Thoracic aorta (tissue), 2 donors: ENCODE results near the gene CYP2S1. TPM values are rescaled to one million over a fixed set of nuclear protein-coding genes. Genes with fewer than 3 reads are reported as not detected.

Source experiments
- ATAC-seq: fragments of 150-250 bp; one replicate; pipeline ENCODE4 v1.8.0; 2017; ENCODE audit warnings: low read depth; ENCODE audit not compliant: insufficient number of reproducible peaks, low FRiP score
- DNase-seq: peaks from one replicate; pipeline ENCODE4 v3.0.0-alpha.2; 2020; ENCODE audit warnings: low spot score
- H3K27ac ChIP-seq, 2 donors: fragments of 200-600 bp; sonication (generic); 1 replicate in 1 of 2; 2 replicates in 1 of 2; pipeline ENCODE4 v1.5.1; 2016; ENCODE audit warnings: mild to moderate bottlenecking in 2 of 2, moderate library complexity in 2 of 2
- H3K27me3 ChIP-seq: fragments of 200-600 bp; sonication (generic); replicated peaks from 2 replicates; pipeline ENCODE4 v1.6.0; 2016; ENCODE audit warnings: mild to moderate bottlenecking; ENCODE audit not compliant: insufficient read depth
- H3K36me3 ChIP-seq: fragments of 200-600 bp; sonication (generic); one replicate; pipeline ENCODE4 v1.5.1; 2016
- H3K4me1 ChIP-seq, 2 donors: fragments of 200-600 bp; sonication (generic); 1 replicate in 1 of 2; 2 replicates in 1 of 2; pipeline versions ENCODE4 v1.5.1 to v1.6.0; 2016; ENCODE audit warnings: low read depth in 2 of 2, mild to moderate bottlenecking in 1 of 2; ENCODE audit not compliant: control insufficient read depth in 1 of 2
- H3K4me3 ChIP-seq: fragments of 200-600 bp; sonication (generic); 2 replicates; pipeline ENCODE4 v1.5.1; 2016; ENCODE audit warnings: mild to moderate bottlenecking
- H3K9me3 ChIP-seq: fragments of 200-600 bp; sonication (generic); 2 replicates; pipeline ENCODE4 v1.5.1; 2016
- CTCF ChIP-seq: fragments of 200-600 bp; sonication (generic); IDR thresholded peaks from one replicate; pipeline ENCODE4 v1.5.1; 2019; ENCODE audit warnings: antibody characterized with exemption
- total RNA-seq, 2 donors: library from RNA; depleted of rRNA; stranded (reverse); fragments of >200 nt; gene quantifications; one replicate each; pipeline versions ENCODE4 v1.1.0 to v1.2.3, GENCODE V29; 2016

The CYP2S1 gene
- total RNA-seq, 2 donors from 2014 or later: 2.3 to 12.4 TPM

DNA sequence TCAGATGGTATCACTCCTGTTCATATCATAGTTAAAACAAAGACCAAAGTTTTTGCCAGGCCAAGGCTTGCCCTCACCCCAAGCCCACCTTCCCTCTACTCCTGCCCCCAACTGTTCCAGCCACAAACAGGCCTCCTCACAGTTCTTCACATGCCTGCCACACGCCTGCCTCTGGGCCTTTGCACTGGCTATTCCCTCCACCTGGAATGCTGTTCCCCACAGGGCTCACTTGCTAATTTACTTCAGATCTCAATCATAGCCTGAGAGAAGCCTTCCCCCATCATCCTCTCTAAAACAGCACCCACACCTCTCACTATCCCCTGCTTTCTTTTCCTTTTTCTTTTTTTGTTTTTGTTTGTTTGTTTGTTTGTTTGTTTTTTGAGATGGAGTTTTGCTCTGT is 21.1 kb downstream of the CYP2S1 start:
- no peak for TF ChIP-seq CTCF
- H3K9me3 ChIP-seq: no peaks in the 10 kb centered on the region
- peaks cover 0 to 11% of the 10 kb centered on the region in 2 donors for H3K4me1 ChIP-seq
- H3K36me3 ChIP-seq: no peaks in the 10 kb centered on the region
- ATAC-seq (no peak), DNase-seq (no peak)
- H3K27ac ChIP-seq: no peak overlapping the region
- H3K27me3 ChIP-seq: no peaks in the 10 kb centered on the region
- H3K4me3 ChIP-seq: no peak overlapping the region

DNA sequence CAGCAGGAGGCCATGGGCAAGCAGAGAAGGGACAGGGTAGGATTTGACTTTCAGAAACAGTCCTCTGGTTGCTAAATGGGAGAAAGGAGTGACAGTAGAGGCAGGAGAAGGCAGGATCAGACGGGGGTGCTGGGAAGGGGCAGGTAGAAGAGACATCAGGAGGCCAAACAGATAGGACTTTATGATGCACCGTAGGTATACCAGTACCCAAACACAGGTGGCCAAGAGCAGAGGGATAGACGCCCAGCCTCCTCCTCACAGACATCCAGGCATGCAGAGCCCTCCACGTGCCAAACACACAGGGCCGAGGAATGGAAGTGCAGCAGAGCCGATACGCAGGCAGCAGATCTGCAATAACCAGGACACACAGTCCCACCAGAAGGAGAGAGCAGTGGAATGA is 24.7 kb downstream of the CYP2S1 start:
- TF ChIP-seq CTCF: no peak

GRCh38 chr19:41218249-41218614 is 25.2 kb downstream of the CYP2S1 start:
- H3K9me3 ChIP-seq: no peaks in the 10 kb centered on the region
- no peak for TF ChIP-seq CTCF
- peak overlapping the region; percentile 92 to 95 for H3K27ac ChIP-seq
- ATAC-seq (no peak), DNase-seq (no peak)
- H3K27me3 ChIP-seq: no peaks in the 10 kb centered on the region
- H3K36me3 ChIP-seq: no peaks in the 10 kb centered on the region
- peak overlapping the region; percentile 85 for H3K4me3 ChIP-seq
- peaks cover 7 to 41% of the 10 kb centered on the region in 2 donors for H3K4me1 ChIP-seq

More for the DNA sequence above, 24.7 kb downstream of the CYP2S1 start:
- ATAC-seq (no peak), DNase-seq (no peak)
- Histone ChIP-seq H3K36me3 (no peaks in the 10 kb centered on the region), H3K9me3 (no peaks in the 10 kb centered on the region), H3K27ac (peak overlapping the region; percentile 92 to 95), H3K27me3 (no peaks in the 10 kb centered on the region), H3K4me1 (peaks cover 7 to 36% of the 10 kb centered on the region in 2 donors), H3K4me3 (no peak overlapping the region)

DNA sequence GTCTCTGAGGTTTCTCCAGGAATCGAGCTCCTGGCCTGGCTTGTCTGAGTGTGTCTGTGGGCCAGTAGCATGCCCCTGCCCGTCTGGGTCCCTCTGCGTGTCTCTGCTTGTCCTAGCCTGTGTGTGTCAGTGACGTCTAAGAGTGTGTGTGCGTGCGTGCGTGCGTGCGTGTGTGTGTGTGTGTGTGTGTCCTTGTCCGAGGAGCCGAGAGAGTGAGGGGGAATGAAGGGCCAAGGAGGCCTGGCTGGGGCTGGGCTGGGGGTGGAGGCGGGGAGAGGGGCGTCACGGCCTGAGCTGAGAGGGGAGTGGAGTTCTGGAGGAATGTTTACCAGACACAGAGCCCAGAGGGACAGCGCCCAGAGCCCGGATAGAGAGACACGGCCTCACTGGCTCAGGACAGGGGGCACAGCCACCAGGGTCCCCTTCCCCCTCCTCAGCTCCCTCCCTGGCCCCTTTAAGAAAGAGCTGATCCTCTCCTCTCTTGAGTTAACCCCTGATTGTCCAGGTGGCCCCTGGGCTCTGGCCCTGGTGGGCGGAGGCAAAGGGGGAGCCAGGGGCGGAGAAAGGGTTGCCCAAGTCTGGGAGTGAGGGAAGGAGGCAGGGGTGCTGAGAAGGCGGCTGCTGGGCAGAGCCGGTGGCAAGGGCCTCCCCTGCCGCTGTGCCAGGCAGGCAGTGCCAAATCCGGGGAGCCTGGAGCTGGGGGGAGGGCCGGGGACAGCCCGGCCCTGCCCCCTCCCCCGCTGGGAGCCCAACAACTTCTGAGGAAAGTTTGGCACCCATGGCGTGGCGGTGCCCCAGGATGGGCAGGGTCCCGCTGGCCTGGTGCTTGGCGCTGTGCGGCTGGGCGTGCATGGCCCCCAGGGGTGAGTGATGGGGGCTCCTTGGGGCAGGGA is 25.8 kb downstream of the CYP2S1 start, which contains the start of gene AXL:
Gene AXL (plus strand): TSS at position 609 of the 893 bp plus-strand sequence. CDS start 170 bp downstream, at position 779.
- peaks cover 10 to 47% of the 10 kb centered on the region in 2 donors for H3K4me1 ChIP-seq
- no peak for TF ChIP-seq CTCF

DNA sequence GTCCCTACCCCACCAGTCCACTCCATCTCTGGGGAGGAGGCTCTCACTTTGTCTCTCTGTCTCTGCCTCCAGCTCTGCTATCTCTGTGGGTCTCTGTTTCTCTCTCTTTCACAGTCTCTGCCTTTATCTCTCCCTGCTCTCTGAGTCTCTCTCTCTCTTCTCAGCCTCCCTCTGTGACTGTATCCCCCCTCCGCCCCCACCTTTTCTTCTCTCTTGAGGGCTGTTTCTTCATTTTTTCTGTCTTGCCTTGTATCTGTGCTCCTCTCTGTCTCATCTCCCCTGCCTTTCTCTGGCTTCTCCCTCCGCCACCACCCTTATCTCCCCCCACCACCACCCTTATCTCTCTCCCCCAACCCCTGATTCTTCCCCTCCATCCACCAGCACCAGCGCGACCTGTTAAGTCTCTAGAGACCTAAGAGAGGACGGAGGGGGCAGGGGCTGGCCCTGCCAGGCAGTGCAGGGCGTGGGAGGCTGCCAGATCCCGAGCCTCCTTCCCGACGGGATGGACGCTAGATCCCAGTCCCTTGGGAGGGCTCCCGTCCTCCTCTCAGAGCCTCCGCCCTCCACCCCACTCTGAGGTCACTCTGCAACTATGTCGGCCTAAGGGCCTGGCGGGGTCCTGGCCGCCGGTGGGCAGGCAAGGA is 27.0 kb downstream of the CYP2S1 start:
- H3K4me1 ChIP-seq: peaks cover 10 to 59% of the 10 kb centered on the region in 2 donors
- ATAC-seq: no peak
- peak overlapping the region; percentile 92 to 95 for H3K27ac ChIP-seq
- H3K4me3 ChIP-seq: peak overlapping the region; percentile 85
- no peaks in the 10 kb centered on the region for H3K27me3 ChIP-seq
- no peaks in the 10 kb centered on the region for H3K36me3 ChIP-seq
- no peak for TF ChIP-seq CTCF
- no peaks in the 10 kb centered on the region for H3K9me3 ChIP-seq
- DNase-seq: peak; percentile 49

More for the DNA sequence above, 25.8 kb downstream of the CYP2S1 start, which contains the start of gene AXL:
- Histone ChIP-seq H3K36me3 (no peaks in the 10 kb centered on the region), H3K4me3 (peak within 1 kb of the TSS; percentile 85), H3K27ac (peak within 1 kb of the TSS; percentile 92 to 95), H3K9me3 (no peaks in the 10 kb centered on the region), H3K27me3 (no peaks in the 10 kb centered on the region)
- DNase-seq: peak; percentile 75
- peak; percentile 56 for ATAC-seq
